ENCODE measurements around the gene KCP. TPM values are rescaled to one million over a fixed set of nuclear protein-coding genes. Genes with fewer than 3 reads are reported as not detected.

Gene KCP
- total RNA-seq, 3 donors from 2014 or later, result 0.33 to 2.2 (median 0.88) TPM

DNA sequence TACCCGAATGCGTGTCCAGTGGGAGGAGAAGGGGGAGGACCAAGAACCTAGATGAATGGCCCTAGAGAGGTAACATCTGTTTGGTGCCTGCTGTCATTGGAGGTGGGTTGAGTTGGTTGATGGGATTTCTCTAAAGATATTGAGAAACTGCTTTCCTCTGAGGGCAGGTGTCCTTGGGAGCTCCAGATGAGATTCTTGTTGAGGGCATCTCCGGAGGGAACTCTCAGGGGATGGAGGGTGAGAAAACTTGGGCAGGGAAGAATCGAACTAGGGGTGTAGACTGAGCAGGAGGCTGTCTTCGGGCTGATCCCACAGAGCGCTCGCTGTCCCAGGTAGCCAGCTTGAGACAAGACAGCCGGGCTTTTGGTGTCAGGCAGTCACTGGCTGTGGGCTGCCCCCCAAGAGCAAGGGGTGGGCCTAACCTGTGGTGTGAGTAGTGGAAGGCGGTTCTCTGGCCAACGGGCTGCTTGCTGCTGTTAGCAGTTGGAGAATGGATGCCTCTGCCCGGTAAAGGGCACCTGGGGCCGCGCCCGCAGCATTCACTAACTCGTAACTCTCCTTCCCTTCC lies 30.9 kb upstream of the KCP start:
- Histone ChIP-seq H3K36me3 (no peaks in the 10 kb centered on the region), H3K4me3 (peak overlapping the region in 1 of 3 donors; percentile 51), H3K27ac (no peak overlapping the region), H3K27me3 (no peaks in the 10 kb centered on the region), H3K4me1 (no peaks in the 10 kb centered on the region), H3K9me3 (no peaks in the 10 kb centered on the region)
- TF ChIP-seq CTCF (IDR thresholded peaks at IDR 0.05), result no peak
- no peak for TF ChIP-seq POLR2A (IDR thresholded peaks at IDR 0.05)
- TF ChIP-seq POLR2AphosphoS5 (IDR thresholded peaks at IDR 0.05), result no peak
- DNase-seq (ENCODE audit: low spot score in 2 of 2), result no peak
- intact Hi-C loops (cut with DNase I; ENCODE audit: low total_unique reads), result no loop called here

DNA sequence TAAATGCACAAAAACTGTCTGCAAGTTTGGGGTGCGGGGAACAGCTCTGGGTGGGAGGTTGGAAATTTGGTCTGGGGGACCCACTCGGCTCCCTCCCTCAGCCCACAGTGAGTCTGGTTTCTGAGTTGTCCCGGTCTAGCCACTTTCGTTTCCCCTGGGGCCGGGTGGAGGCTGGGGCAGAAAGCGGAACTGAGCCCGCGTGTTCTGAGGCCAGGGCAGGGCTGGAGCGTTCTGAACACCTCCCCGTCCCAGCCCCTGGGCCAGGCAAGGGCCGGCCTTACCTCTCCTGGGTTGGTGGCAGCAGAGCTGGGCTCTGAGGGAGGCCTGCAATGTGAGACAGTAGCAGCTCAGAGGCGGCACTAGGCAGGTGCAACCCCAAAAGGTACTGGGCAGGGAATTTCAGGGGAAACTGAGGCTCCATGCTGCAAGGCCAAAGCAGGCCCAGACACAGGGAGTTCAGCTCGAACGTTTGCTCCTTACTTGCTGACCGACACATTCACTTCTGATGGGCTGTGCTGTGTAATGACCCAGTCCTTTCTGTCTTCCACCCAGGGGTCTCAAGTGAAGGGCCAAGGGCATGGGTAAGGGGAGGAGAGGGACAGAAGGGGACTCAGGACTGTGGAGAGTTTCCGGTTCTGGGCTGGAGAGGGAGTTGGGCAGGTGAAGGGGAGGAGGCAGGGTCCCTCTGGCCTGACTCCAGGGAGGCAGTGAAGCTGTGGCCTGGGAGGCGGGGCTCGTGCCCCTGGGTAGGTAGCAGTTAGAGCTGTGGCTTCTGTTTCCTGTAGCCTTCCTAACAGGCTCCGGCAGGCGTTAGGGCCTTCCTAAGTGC lies 30.2 kb upstream of the KCP start:
- Histone ChIP-seq H3K36me3 (no peaks in the 10 kb centered on the region), H3K27ac (no peak overlapping the region), H3K4me1 (no peaks in the 10 kb centered on the region), H3K9me3 (no peaks in the 10 kb centered on the region), H3K4me3 (peak overlapping the region in 1 of 3 donors; percentile 51), H3K27me3 (no peaks in the 10 kb centered on the region)
- intact Hi-C loops (cut with DNase I; ENCODE audit: low total_unique reads), result no loop called here
- no peak for TF ChIP-seq POLR2AphosphoS5 (IDR thresholded peaks at IDR 0.05)
- TF ChIP-seq CTCF (IDR thresholded peaks at IDR 0.05), result no peak
- TF ChIP-seq POLR2A (IDR thresholded peaks at IDR 0.05), result no peak
- no peak for DNase-seq (ENCODE audit: low spot score in 2 of 2)

GRCh38 chr7:128939861-128940410 lies 29.4 kb upstream of the KCP start:
- peak overlapping the region in 2 of 3 donors; percentile 51 to 75 for H3K4me3 ChIP-seq

GRCh38 chr7:128939075-128939860 lies 28.8 kb upstream of the KCP start:
- no peaks in the 10 kb centered on the region for H3K27me3 ChIP-seq
- H3K4me3 ChIP-seq, result peak overlapping the region; percentile 51 to 75 (median 63)
- no peaks in the 10 kb centered on the region for H3K4me1 ChIP-seq
- H3K36me3 ChIP-seq, result no peaks in the 10 kb centered on the region
- no peaks in the 10 kb centered on the region for H3K9me3 ChIP-seq
- peak overlapping the region in 1 of 2 donors; percentile 52 for H3K27ac ChIP-seq
- intact Hi-C loops (cut with DNase I; ENCODE audit: low total_unique reads), result no loop called here
- no peak for DNase-seq (ENCODE audit: low spot score in 2 of 2)
- TF ChIP-seq POLR2AphosphoS5 (IDR thresholded peaks at IDR 0.05) (no peak), POLR2A (IDR thresholded peaks at IDR 0.05) (no peak), CTCF (IDR thresholded peaks at IDR 0.05) (no peak)

More at GRCh38 chr7:128939861-128940410, 29.4 kb upstream of the KCP start:
- Histone ChIP-seq H3K4me1 (no peaks in the 10 kb centered on the region), H3K27ac (no peak overlapping the region), H3K27me3 (no peaks in the 10 kb centered on the region), H3K9me3 (no peaks in the 10 kb centered on the region), H3K36me3 (no peaks in the 10 kb centered on the region)
- intact Hi-C loops (cut with DNase I; ENCODE audit: low total_unique reads), result no loop called here
- TF ChIP-seq CTCF (IDR thresholded peaks at IDR 0.05) (no peak), POLR2A (IDR thresholded peaks at IDR 0.05) (no peak), POLR2AphosphoS5 (IDR thresholded peaks at IDR 0.05) (no peak)
- no peak for DNase-seq (ENCODE audit: low spot score in 2 of 2)

Data from breast epithelium (tissue), 4 donors.